Prostate gland (tissue), 2 donors: ENCODE data around the gene MKRN2OS. TPM values are rescaled to one million over a fixed set of nuclear protein-coding genes. Genes with fewer than 3 reads are reported as not detected.

Experiments used
- DNase-seq: peaks from one replicate; pipeline ENCODE4 v3.0.0-alpha.2; 2019; ENCODE audit warnings: low spot score
- H3K27ac ChIP-seq, 2 donors: fragments of 200-600 bp; sonication (generic); 2 replicates each; pipeline ENCODE4 v1.5.1; 2017 to 2019
- H3K27me3 ChIP-seq: fragments of 200-600 bp; sonication (generic); replicated peaks from 2 replicates; pipeline ENCODE4 v1.5.1; 2019; ENCODE audit not compliant: insufficient read depth
- H3K36me3 ChIP-seq, 2 donors: fragments of 200-600 bp; sonication (generic); 1 replicate in 1 of 2; 2 replicates in 1 of 2; pipeline versions ENCODE4 v1.5.1 to v1.8.1; 2017 to 2019
- H3K4me1 ChIP-seq: fragments of 200-600 bp; sonication (generic); replicated peaks from 2 replicates; pipeline ENCODE4 v1.5.1; 2019
- H3K4me3 ChIP-seq, 2 donors: fragments of 200-600 bp; sonication (generic); 2 replicates each; pipeline ENCODE4 v1.5.1; 2017 to 2019
- H3K9me3 ChIP-seq: fragments of 200-600 bp; sonication (generic); 2 replicates; pipeline ENCODE4 v1.5.1; 2017
- POLR2A ChIP-seq: fragments of 450-650 bp; IDR thresholded peaks from one replicate; pipeline ENCODE4 v1.6.1; 2016; ENCODE audit warnings: antibody characterized with exemption, mild to moderate bottlenecking
- POLR2AphosphoS5 ChIP-seq: sonication (generic); formaldehyde crosslinking; IDR thresholded peaks from one replicate; pipeline ENCODE4 v1.6.1; 2017; ENCODE audit warnings: antibody characterized with exemption
- WGBS: methylation state at CpG from one replicate; pipeline ENCODE4 v1.1.5; 2018; 5-methylcytosine and 5-hydroxymethylcytosine counted together
- intact Hi-C: fragments of 100-400 bp; cut with DNase I; formaldehyde crosslinking; loops from one replicate; pipeline ENCODE4 v1.14.2; 2022
- total RNA-seq, 2 donors: library from RNA; depleted of rRNA; stranded (reverse); fragments of >200 nt; gene quantifications; one replicate each; pipeline ENCODE4 v1.1.0, GENCODE V29; 2016
- TF ChIP-seq, protein P1 (sequence below), 4 experiments: fragments of 200-600 bp in 2 of 4; fragments of 450-650 bp in 2 of 4; sonication (generic) in 2 of 4; IDR thresholded peaks; 1 replicate in 3 of 4; 2 replicates in 1 of 4; pipeline ENCODE4 v1.5.1; 2016 to 2019; ENCODE audit warnings: antibody characterized with exemption in 4 of 4, mild to moderate bottlenecking in 2 of 4, moderate library complexity in 2 of 4

Gene MKRN2OS
- total RNA-seq, 2 donors from 2014 or later: 1.0 to 2.7 TPM

DNA sequence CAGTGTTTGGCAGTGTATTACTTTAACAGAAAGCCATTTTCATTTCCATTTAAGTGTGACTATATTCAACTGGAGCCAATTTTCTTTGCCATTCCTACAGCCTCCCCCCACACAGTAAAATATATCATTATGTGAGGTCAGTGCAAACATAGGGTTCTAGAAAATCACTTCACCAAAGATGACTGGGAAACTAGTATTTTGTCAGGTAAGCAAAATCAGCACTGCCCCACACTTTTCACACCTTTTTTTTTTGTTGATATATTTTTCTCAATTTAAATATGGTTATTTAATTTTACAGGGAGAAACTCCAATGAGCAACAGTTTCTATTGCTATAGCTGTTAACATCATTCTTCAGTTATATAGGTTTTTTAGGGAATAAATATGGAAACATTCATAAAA, 29.7 kb downstream of the MKRN2OS start:
- no peaks in the 10 kb centered on the region for H3K9me3 ChIP-seq
- H3K27me3 ChIP-seq: no peaks in the 10 kb centered on the region
- no peak for TF ChIP-seq POLR2A
- TF ChIP-seq POLR2AphosphoS5: no peak
- TF ChIP-seq, protein P1, sequence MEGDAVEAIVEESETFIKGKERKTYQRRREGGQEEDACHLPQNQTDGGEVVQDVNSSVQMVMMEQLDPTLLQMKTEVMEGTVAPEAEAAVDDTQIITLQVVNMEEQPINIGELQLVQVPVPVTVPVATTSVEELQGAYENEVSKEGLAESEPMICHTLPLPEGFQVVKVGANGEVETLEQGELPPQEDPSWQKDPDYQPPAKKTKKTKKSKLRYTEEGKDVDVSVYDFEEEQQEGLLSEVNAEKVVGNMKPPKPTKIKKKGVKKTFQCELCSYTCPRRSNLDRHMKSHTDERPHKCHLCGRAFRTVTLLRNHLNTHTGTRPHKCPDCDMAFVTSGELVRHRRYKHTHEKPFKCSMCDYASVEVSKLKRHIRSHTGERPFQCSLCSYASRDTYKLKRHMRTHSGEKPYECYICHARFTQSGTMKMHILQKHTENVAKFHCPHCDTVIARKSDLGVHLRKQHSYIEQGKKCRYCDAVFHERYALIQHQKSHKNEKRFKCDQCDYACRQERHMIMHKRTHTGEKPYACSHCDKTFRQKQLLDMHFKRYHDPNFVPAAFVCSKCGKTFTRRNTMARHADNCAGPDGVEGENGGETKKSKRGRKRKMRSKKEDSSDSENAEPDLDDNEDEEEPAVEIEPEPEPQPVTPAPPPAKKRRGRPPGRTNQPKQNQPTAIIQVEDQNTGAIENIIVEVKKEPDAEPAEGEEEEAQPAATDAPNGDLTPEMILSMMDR (IDR thresholded peaks at IDR 0.05): no peak
- intact Hi-C loops: no loop called here
- H3K4me3 ChIP-seq: no peak overlapping the region
- no peak overlapping the region for H3K27ac ChIP-seq
- no peak for DNase-seq
- no peaks in the 10 kb centered on the region for H3K4me1 ChIP-seq
- no peaks in the 10 kb centered on the region for H3K36me3 ChIP-seq

DNA sequence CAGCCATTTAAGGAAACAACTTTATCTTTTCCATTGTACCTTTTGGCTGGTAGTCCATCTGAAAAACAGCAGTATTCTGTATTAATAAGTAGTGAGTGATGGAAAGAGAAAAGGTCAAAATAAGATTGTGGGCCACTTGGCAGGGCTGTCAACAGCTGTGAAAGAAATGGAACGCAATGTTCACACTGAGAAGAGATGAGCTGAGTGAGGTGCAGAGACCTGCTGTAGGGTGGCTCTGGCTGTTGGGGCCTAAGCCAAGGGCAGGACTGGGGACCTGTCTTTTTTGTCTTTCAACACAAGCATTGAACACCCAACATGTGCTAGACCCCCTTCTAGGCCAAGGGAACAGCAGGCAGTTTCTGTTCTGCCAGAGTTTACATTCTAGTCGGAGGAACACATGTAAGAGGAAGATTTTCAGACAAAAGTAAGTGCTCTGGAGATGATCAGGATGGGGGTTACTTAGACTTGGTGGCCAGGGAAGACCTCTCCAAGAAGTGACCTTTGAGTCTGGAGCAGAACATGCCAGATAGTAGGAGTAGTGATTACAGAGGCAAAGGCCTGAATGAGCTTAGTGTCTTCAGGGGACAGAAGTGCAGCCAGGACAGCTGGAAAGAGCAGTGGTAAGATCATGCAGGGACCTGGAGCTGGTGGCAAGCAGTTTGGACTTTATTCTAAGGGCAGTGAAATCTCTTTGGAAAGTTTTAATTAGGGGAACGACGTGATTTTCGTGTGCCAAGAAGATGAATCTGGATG, 31.4 kb downstream of the MKRN2OS start:
- 72% methylated on average over 5 of the region's 5 CpGs for WGBS
- DNase-seq: no peak
- Histone ChIP-seq H3K4me3 (no peak overlapping the region), H3K4me1 (no peaks in the 10 kb centered on the region), H3K27me3 (no peaks in the 10 kb centered on the region), H3K9me3 (no peaks in the 10 kb centered on the region), H3K27ac (no peak overlapping the region), H3K36me3 (no peaks in the 10 kb centered on the region)
- intact Hi-C loops: no loop called here
- TF ChIP-seq, protein P1 (IDR thresholded peaks at IDR 0.05): no peak
- TF ChIP-seq POLR2A (no peak), POLR2AphosphoS5 (no peak)

DNA sequence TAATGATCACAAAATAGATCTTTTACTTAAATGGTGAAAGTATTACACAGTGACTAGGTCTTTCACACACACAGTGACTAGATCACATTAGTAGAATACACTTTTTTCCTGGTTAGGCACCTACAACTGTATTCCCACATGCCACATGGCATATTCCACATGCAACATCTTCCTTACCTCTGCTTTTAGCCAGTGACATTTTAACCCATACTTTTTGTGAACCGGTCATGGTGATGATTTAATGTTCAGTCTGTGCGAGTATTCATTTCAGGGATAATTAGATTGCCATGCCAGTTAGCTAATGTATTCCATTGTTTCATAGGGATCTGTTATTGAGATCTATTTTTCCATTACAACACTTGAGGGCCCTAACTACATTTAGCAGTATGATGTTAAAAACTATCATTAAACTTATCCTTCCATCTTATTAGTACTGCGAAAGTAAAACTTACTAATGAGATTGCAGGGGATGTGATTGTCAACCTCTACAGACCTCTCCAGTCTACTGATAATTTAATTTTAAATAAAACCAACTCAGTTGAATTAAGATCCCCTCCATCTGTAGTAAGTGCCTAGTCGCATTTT, 32.7 kb downstream of the MKRN2OS start:
- WGBS: 96% methylated on average over 4 of the region's 4 CpGs
- no peaks in the 10 kb centered on the region for H3K27me3 ChIP-seq
- DNase-seq: no peak
- no peak overlapping the region for H3K27ac ChIP-seq
- intact Hi-C loops: no loop called here
- no peaks in the 10 kb centered on the region for H3K4me1 ChIP-seq
- H3K4me3 ChIP-seq: no peak overlapping the region
- TF ChIP-seq POLR2AphosphoS5: no peak
- TF ChIP-seq POLR2A: no peak
- TF ChIP-seq, protein P1 (IDR thresholded peaks at IDR 0.05): no peak
- no peaks in the 10 kb centered on the region for H3K36me3 ChIP-seq
- no peaks in the 10 kb centered on the region for H3K9me3 ChIP-seq

DNA sequence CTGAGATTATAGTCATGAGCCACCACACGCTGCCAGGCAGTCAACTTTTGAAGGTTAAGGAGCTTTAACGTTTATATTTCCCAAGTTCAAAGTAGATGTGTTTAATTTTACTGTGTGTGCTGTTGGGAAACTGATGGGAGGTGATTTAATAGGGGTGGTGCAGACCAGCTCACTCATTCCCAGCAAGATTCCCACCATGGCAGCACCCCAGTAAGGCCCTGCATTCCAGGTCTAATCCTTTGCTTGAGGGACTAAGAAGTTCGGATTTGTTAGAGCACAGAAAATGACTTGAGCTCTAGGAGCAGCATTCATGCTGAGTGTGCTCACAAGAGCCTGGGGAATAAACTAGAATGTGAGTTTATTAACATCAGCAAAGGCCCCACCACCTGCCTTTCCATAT, 35.8 kb downstream of the MKRN2OS start:
- 75% methylated on average over 3 of the region's 3 CpGs for WGBS
- no peaks in the 10 kb centered on the region for H3K4me1 ChIP-seq
- H3K36me3 ChIP-seq: no peaks in the 10 kb centered on the region
- H3K4me3 ChIP-seq: no peak overlapping the region
- DNase-seq: no peak
- no peak overlapping the region for H3K27ac ChIP-seq
- no peak for TF ChIP-seq POLR2AphosphoS5
- no peak for TF ChIP-seq POLR2A
- TF ChIP-seq, protein P1 (IDR thresholded peaks at IDR 0.05): no peak
- H3K27me3 ChIP-seq: no peaks in the 10 kb centered on the region
- H3K9me3 ChIP-seq: no peaks in the 10 kb centered on the region
- intact Hi-C loops: no loop called here

DNA sequence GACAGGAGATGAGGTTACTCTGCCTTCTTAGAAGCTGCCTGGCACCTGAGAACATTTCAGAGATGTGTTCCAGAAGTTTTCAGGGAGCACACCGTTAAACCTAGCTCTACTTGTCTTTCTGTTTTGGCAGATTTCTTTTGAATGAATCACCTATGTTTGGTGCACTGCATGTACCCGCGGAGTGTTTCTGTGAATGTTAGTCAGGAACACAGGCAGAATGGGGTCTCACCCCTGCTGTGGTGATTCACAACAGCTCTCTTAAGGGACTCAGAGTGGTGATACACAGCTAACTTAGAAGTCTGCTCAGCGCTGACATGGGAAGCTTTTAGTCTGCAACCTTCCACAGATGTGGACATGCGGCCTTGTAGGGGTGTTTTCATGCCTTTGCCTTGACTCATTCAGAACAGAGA, 37.0 kb downstream of the MKRN2OS start:
- H3K9me3 ChIP-seq: no peaks in the 10 kb centered on the region
- H3K27ac ChIP-seq: peak overlapping the region in 1 of 2 donors; percentile 27
- 54% methylated on average over 5 of the region's 5 CpGs for WGBS
- TF ChIP-seq, protein P1 (IDR thresholded peaks at IDR 0.05): no peak
- TF ChIP-seq POLR2A (no peak), POLR2AphosphoS5 (peak; percentile 21)
- no peak for DNase-seq
- no peaks in the 10 kb centered on the region for H3K36me3 ChIP-seq
- no peak overlapping the region for H3K4me3 ChIP-seq
- intact Hi-C loops: no loop called here
- H3K4me1 ChIP-seq: no peaks in the 10 kb centered on the region
- H3K27me3 ChIP-seq: no peaks in the 10 kb centered on the region
